Activated B cell treated with CpG ODN at 0.5 μM for 24 hours (primary cell): Measurements from ENCODE around the gene DAAM1. TPM values are rescaled to one million over a fixed set of nuclear protein-coding genes. Genes with fewer than 3 reads are reported as not detected.
A peak's percentile ranks its signal among the peaks of the same experiment; 100 is the strongest.

Experiments used
- ATAC-seq: fragments of 200-7000 bp; cut with Tn5 transposase; one replicate; pipeline ENCODE4 v1.10.0; 2021; ENCODE audit warnings: low read depth, mild to moderate bottlenecking, moderate library complexity
- CTCF ChIA-PET: fragments of 350-600 bp; sonication (Branson Sonifier 250); formaldehyde crosslinking; loops from one replicate; lab custom pipeline; 2021; ENCODE audit warnings: antibody characterized with exemption; lab: Charles Lee
- POLR2A ChIA-PET: fragments of 350-600 bp; sonication (Branson Sonifier 250); formaldehyde crosslinking; loops from one replicate; lab custom pipeline; 2021; ENCODE audit warnings: antibody characterized with exemption; lab: Charles Lee
- DNase-seq: peaks from one replicate; pipeline ENCODE4 v3.0.0; 2022
- H3K27ac Mint-ChIP-seq: one replicate; pipeline ENCODE4 v1.8.0; 2020; ENCODE audit warnings: mixed read lengths
- H3K27me3 Mint-ChIP-seq: one replicate; pipeline ENCODE4 v1.8.0; 2021; ENCODE audit warnings: mixed read lengths
- H3K36me3 Mint-ChIP-seq: one replicate; pipeline ENCODE4 v1.8.0; 2021; ENCODE audit warnings: low read depth, mixed read lengths
- H3K4me1 Mint-ChIP-seq: one replicate; pipeline ENCODE4 v1.8.0; 2021; ENCODE audit warnings: mixed read lengths
- H3K4me3 Mint-ChIP-seq: one replicate; pipeline ENCODE4 v1.8.0; 2020; ENCODE audit warnings: mild to moderate bottlenecking, mixed read lengths
- H3K9me3 Mint-ChIP-seq: one replicate; pipeline ENCODE4 v1.8.0; 2020; ENCODE audit warnings: mixed read lengths
- CTCF ChIP-seq: fragments of 200-600 bp; IDR thresholded peaks from one replicate; pipeline ENCODE4 v1.8.0; 2022; ENCODE audit warnings: antibody characterized with exemption, mild to moderate bottlenecking
- intact Hi-C: fragments of 100-400 bp; cut with micrococcal nuclease; formaldehyde crosslinking; loops from one replicate; pipeline ENCODE4 v1.15.1; 2024
- total RNA-seq: library from RNA; stranded (reverse); gene quantifications from 2 replicates; pipeline ENCODE4 v1.2.3, GENCODE V29; 2022

The DAAM1 gene
- total RNA-seq = 29.6 and 38.7 TPM in 2 replicates

DNA sequence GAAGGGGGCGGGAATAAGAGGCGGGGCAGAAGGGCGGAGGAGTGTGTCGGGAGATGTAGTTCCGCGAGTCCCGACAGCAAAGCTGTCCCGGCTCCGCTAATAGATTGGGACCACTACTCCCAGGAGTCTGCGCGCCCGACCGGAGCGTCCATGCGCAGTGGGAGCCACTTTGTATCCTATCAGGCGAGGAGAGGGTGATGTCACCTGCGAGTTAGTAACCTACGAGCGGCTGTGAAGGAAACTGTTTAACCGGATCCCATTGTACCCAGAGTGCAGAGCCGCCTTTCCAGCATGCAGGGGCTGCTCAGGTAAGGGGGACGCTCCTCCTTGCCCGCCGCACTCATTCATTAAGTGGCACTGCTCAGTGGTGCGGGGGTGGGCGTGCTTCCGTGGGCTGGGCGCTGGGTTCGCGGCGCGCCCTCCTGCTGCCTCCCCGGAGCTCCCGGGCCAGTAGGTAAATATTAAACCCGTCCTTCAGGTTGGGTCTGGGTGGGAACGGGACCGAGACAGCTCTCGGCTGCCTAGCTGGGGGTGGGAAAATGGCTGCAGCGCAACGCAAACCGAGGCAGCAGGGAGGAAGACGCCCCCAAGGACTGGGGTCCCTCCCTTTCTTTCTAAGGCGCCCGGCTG, at the start of gene DAAM1:
TSS of gene DAAM1 (plus strand) at position 207 of the 630 bp plus-strand sequence. CDS start 74,811 bp downstream, outside the sequence.
- peak; percentile 91 for ATAC-seq
- Mint-ChIP-seq H3K27ac (peak within 1 kb of the TSS; percentile 87), H3K27me3 (peaks cover 10% of the 10 kb centered on the region), H3K4me3 (peak within 1 kb of the TSS; percentile 93), H3K4me1 (peaks cover 19% of the 10 kb centered on the region), H3K36me3 (peaks cover 6% of the 10 kb centered on the region), H3K9me3 (no peaks in the 10 kb centered on the region)
- intact Hi-C loops = loop anchor here (1.0 to 5.0 kb wide), 17 partner anchors 13 to 1798 kb away; partner anchors contain the start of genes ACTR10, DACT1, GPR135 and JKAMP
- peak; percentile 85 for DNase-seq
- POLR2A ChIA-PET = interaction anchor here (0.8 to 2.4 kb wide), 9 partner anchors 12 to 1060 kb away, joined by 4 to 12 read pairs (median 5); partner anchors contain the start of genes GPR135, JKAMP, L3HYPDH and PPM1A
- CTCF ChIA-PET = interaction anchor here (0.7 to 2.0 kb wide), 5 partner anchors 44 to 296 kb away, joined by 3 to 6 read pairs (median 4); partner anchors contain the start of genes JKAMP and L3HYPDH
- TF ChIP-seq CTCF = no peak

DNA sequence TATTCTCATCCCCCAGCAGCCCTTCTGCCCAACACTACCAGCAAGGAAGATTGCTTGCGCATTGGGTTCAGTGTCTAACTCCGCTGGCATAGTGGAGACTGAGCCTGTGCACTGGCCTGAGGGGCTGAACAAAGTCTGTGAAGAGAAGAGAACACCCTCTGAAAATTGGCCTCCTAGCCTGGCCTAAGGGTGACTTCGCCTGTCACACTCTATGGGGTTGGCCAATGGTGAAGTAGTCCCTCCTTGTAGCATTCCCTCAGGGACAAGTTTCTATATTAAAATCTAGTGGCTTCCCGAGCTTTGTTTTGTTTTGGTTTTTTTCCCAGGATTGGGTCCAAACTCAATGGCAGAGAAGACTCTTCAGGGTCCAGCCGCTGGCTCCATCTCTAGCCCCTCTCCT, 49.1 kb upstream of the DAAM1 start:
- H3K36me3 Mint-ChIP-seq = no peaks in the 10 kb centered on the region
- no peaks in the 10 kb centered on the region for H3K27me3 Mint-ChIP-seq
- no peak for DNase-seq
- POLR2A ChIA-PET = no interaction called here
- H3K4me3 Mint-ChIP-seq = no peak overlapping the region
- no peaks in the 10 kb centered on the region for H3K4me1 Mint-ChIP-seq
- CTCF ChIA-PET = no interaction called here
- no peak overlapping the region for H3K27ac Mint-ChIP-seq
- no peak for TF ChIP-seq CTCF
- no peaks in the 10 kb centered on the region for H3K9me3 Mint-ChIP-seq
- ATAC-seq = no peak
- intact Hi-C loops = no loop called here

DNA sequence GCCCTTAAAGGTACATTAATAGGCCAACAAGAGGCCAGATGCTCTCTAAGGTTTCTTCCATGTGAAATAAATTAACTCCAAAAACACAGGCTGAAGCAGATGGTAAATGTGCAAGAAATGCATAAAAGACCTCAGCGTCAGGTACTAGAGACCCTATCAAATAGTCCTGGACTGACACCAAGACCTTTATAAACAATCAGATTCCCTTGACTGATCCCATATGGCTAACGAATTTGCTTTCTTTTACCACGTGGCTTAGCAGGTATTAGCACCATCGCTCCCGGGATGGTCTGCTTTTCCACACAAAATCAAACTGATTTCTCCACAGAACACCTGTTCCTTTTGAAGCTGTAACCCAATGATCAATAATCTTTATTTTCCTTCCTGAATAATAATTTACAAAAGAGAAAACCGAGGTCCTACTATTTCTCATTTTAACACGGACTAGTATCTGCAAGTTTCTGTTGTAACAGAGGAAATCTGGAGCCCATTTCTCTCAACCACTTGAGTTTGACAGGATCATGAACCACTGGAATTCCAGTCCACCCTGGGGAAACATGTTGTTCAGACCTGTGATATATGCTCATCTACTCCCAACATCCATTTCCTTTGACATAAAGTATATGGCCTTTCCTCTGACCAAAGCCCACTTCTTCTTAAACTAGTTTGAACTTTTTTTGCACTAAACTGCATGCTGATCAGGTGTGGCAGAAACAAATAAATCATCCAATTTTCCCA, 48.2 kb upstream of the DAAM1 start:
- no peak for TF ChIP-seq CTCF
- Mint-ChIP-seq H3K27me3 (no peaks in the 10 kb centered on the region), H3K9me3 (no peaks in the 10 kb centered on the region), H3K27ac (no peak overlapping the region), H3K4me3 (no peak overlapping the region), H3K4me1 (no peaks in the 10 kb centered on the region), H3K36me3 (no peaks in the 10 kb centered on the region)
- intact Hi-C loops = no loop called here
- CTCF ChIA-PET = no interaction called here
- ATAC-seq (no peak), DNase-seq (no peak)
- POLR2A ChIA-PET = no interaction called here

DNA sequence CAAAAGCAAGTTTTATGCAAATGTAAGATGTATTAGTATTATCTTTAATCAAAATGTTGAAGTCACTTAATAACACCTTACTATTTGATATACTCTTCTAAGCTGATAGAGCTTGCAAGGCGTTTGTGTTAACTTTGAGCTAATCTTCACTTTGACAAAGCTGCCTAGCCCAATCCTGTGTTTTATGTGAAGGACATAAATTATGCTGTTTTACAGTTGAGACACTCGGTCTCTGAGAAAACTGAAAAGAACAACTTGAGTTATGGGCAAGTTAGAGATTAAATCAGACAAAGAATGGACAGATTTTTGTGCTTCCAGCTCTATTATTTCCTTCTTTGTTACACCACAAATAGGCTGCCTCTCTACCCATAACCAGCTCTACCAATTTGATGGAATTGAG, 42.0 kb upstream of the DAAM1 start:
- H3K9me3 Mint-ChIP-seq = no peaks in the 10 kb centered on the region
- POLR2A ChIA-PET = no interaction called here
- no peak overlapping the region for H3K4me3 Mint-ChIP-seq
- no peak for TF ChIP-seq CTCF
- CTCF ChIA-PET = no interaction called here
- no peaks in the 10 kb centered on the region for H3K27me3 Mint-ChIP-seq
- intact Hi-C loops = no loop called here
- H3K36me3 Mint-ChIP-seq = no peaks in the 10 kb centered on the region
- DNase-seq (no peak), ATAC-seq (no peak)
- H3K27ac Mint-ChIP-seq = no peak overlapping the region
- H3K4me1 Mint-ChIP-seq = peaks cover 30% of the 10 kb centered on the region

GRCh38 chr14:59147007-59147406, 41.5 kb upstream of the DAAM1 start:
- Mint-ChIP-seq H3K4me3 (no peak overlapping the region), H3K36me3 (no peaks in the 10 kb centered on the region), H3K27ac (no peak overlapping the region), H3K4me1 (peaks cover 35% of the 10 kb centered on the region), H3K9me3 (no peaks in the 10 kb centered on the region), H3K27me3 (no peaks in the 10 kb centered on the region)
- ATAC-seq (no peak), DNase-seq (no peak)
- intact Hi-C loops = no loop called here
- ChIA-PET CTCF (no interaction called here), POLR2A (no interaction called here)
- TF ChIP-seq CTCF = no peak
